ENCODE results near the gene RNF144A. TPM values are rescaled to one million over a fixed set of nuclear protein-coding genes. Genes with fewer than 3 reads are reported as not detected.
"Not testable (repeated sequence)": the region's sequence is repeated elsewhere in the genome, so short reads cannot be mapped to it uniquely, and the experiment has no call there.

Gene RNF144A
- total RNA-seq, 2 experiments from 2014 or later: 49.0 to 50.6 TPM

GRCh38 chr2:6931753-6932152 is 14.5 kb downstream of the RNF144A start:
- H3K4me3 Mint-ChIP-seq: no peak overlapping the region
- H3K9me3 Mint-ChIP-seq: peaks cover 17% of the 10 kb centered on the region
- no peaks in the 10 kb centered on the region for H3K27me3 Mint-ChIP-seq (ENCODE audit: low read depth)
- intact Hi-C loops (cut with micrococcal nuclease): no loop called here
- H3K4me1 Mint-ChIP-seq (ENCODE audit: low read depth): peaks cover 70% of the 10 kb centered on the region
- H3K27ac Mint-ChIP-seq: no peak overlapping the region
- CTCF ChIA-PET: interaction anchor here (1.1 to 1.6 kb wide), 2 partner anchors 19 to 113 kb away, joined by 3 read pairs; no protein-coding TSS in a partner anchor
- H3K36me3 Mint-ChIP-seq (ENCODE audit: low read depth): peaks cover 39% of the 10 kb centered on the region
- no peak for DNase-seq

- H3K27ac Mint-ChIP-seq: no peak overlapping the region
- DNase-seq: no peak
- H3K4me3 Mint-ChIP-seq: no peak overlapping the region
- no peaks in the 10 kb centered on the region for H3K27me3 Mint-ChIP-seq (ENCODE audit: low read depth)
- intact Hi-C loops (cut with micrococcal nuclease): no loop called here
- H3K4me1 Mint-ChIP-seq (ENCODE audit: low read depth): peaks cover 71% of the 10 kb centered on the region
- peaks cover 15% of the 10 kb centered on the region for H3K9me3 Mint-ChIP-seq
- peaks cover 34% of the 10 kb centered on the region for H3K36me3 Mint-ChIP-seq (ENCODE audit: low read depth)
- CTCF ChIA-PET: interaction anchor here (1.1 to 1.8 kb wide), 3 partner anchors 14 to 113 kb away, joined by 3 to 6 read pairs (median 3); no protein-coding TSS in a partner anchor
Observed at GRCh38 chr2:6932206-6932605, 15.0 kb downstream of the RNF144A start.

GRCh38 chr2:6932828-6933227 is 15.6 kb downstream of the RNF144A start:
- H3K27ac Mint-ChIP-seq: no peak overlapping the region
- intact Hi-C loops (cut with micrococcal nuclease): no loop called here
- no peaks in the 10 kb centered on the region for H3K27me3 Mint-ChIP-seq (ENCODE audit: low read depth)
- peaks cover 74% of the 10 kb centered on the region for H3K4me1 Mint-ChIP-seq (ENCODE audit: low read depth)
- CTCF ChIA-PET: interaction anchor here (0.6 to 1.8 kb wide), 4 partner anchors 13 to 39 kb away, joined by 3 to 6 read pairs (median 3); no protein-coding TSS in a partner anchor
- DNase-seq: no peak
- H3K9me3 Mint-ChIP-seq: peaks cover 14% of the 10 kb centered on the region
- no peak overlapping the region for H3K4me3 Mint-ChIP-seq
- peaks cover 30% of the 10 kb centered on the region for H3K36me3 Mint-ChIP-seq (ENCODE audit: low read depth)

- Mint-ChIP-seq H3K4me1 (ENCODE audit: low read depth) (peaks cover 69% of the 10 kb centered on the region), H3K36me3 (ENCODE audit: low read depth) (peaks cover 21% of the 10 kb centered on the region), H3K9me3 (peaks cover 8% of the 10 kb centered on the region), H3K4me3 (no peak overlapping the region), H3K27ac (no peak overlapping the region), H3K27me3 (ENCODE audit: low read depth) (no peaks in the 10 kb centered on the region)
- no peak for DNase-seq
- intact Hi-C loops (cut with micrococcal nuclease): no loop called here
- CTCF ChIA-PET: interaction anchor here (0.6 to 1.8 kb wide), 3 partner anchors 12 to 77 kb away, joined by 3 to 6 read pairs (median 3); no protein-coding TSS in a partner anchor
Observed at GRCh38 chr2:6933911-6934310, 16.7 kb downstream of the RNF144A start.

- Mint-ChIP-seq H3K27me3 (ENCODE audit: low read depth) (no peaks in the 10 kb centered on the region), H3K4me3 (no peak overlapping the region), H3K27ac (no peak overlapping the region), H3K4me1 (ENCODE audit: low read depth) (peaks cover 68% of the 10 kb centered on the region), H3K36me3 (ENCODE audit: low read depth) (peaks cover 20% of the 10 kb centered on the region), H3K9me3 (peaks cover 8% of the 10 kb centered on the region)
- CTCF ChIA-PET: no interaction called here
- intact Hi-C loops (cut with micrococcal nuclease): no loop called here
- DNase-seq: no peak
Observed at GRCh38 chr2:6934345-6934744, 17.1 kb downstream of the RNF144A start.

- Mint-ChIP-seq H3K4me3 (no peak overlapping the region), H3K27ac (no peak overlapping the region), H3K4me1 (ENCODE audit: low read depth) (peaks cover 62% of the 10 kb centered on the region), H3K36me3 (ENCODE audit: low read depth) (peaks cover 20% of the 10 kb centered on the region), H3K27me3 (ENCODE audit: low read depth) (no peaks in the 10 kb centered on the region), H3K9me3 (peaks cover 8% of the 10 kb centered on the region)
- DNase-seq: no peak
- CTCF ChIA-PET: interaction anchor here (0.8 kb wide), 1 partner anchor 14 kb away, joined by 3 read pairs; no protein-coding TSS in a partner anchor
- intact Hi-C loops (cut with micrococcal nuclease): no loop called here
Observed at GRCh38 chr2:6934758-6935651, 17.8 kb downstream of the RNF144A start.

GRCh38 chr2:6935652-6936020 is 18.4 kb downstream of the RNF144A start:
- H3K9me3 Mint-ChIP-seq; intact Hi-C loops (cut with micrococcal nuclease); H3K27me3 Mint-ChIP-seq (ENCODE audit: low read depth); DNase-seq; H3K4me3 Mint-ChIP-seq; H3K27ac Mint-ChIP-seq: not testable (repeated sequence)
- Mint-ChIP-seq H3K36me3 (ENCODE audit: low read depth) (peaks cover 20% of the 10 kb centered on the region), H3K4me1 (ENCODE audit: low read depth) (peaks cover 62% of the 10 kb centered on the region)
- CTCF ChIA-PET: interaction anchor here (0.8 kb wide), 1 partner anchor 15 kb away, joined by 3 read pairs; no protein-coding TSS in a partner anchor

- no peaks in the 10 kb centered on the region for H3K27me3 Mint-ChIP-seq (ENCODE audit: low read depth)
- DNase-seq: no peak
- intact Hi-C loops (cut with micrococcal nuclease): no loop called here
- H3K27ac Mint-ChIP-seq: no peak overlapping the region
- H3K4me1 Mint-ChIP-seq (ENCODE audit: low read depth): peaks cover 53% of the 10 kb centered on the region
- H3K36me3 Mint-ChIP-seq (ENCODE audit: low read depth): peaks cover 20% of the 10 kb centered on the region
- CTCF ChIA-PET: interaction anchor here (0.6 to 1.5 kb wide), 2 partner anchors 16 to 40 kb away, joined by 3 read pairs; no protein-coding TSS in a partner anchor
- peaks cover under 1% of the 10 kb centered on the region for H3K9me3 Mint-ChIP-seq
- no peak overlapping the region for H3K4me3 Mint-ChIP-seq
Observed at GRCh38 chr2:6937157-6937556, 19.9 kb downstream of the RNF144A start.

- Mint-ChIP-seq H3K4me1 (ENCODE audit: low read depth) (peaks cover 56% of the 10 kb centered on the region), H3K9me3 (no peaks in the 10 kb centered on the region), H3K27ac (no peak overlapping the region), H3K4me3 (no peak overlapping the region), H3K36me3 (ENCODE audit: low read depth) (peaks cover 24% of the 10 kb centered on the region), H3K27me3 (ENCODE audit: low read depth) (no peaks in the 10 kb centered on the region)
- CTCF ChIA-PET: interaction anchor here (0.7 to 1.6 kb wide), 3 partner anchors 14 to 71 kb away, joined by 3 read pairs; no protein-coding TSS in a partner anchor
- intact Hi-C loops (cut with micrococcal nuclease): no loop called here
- DNase-seq: no peak
Observed at GRCh38 chr2:6937582-6937981, 20.4 kb downstream of the RNF144A start.

- no peak for DNase-seq
- CTCF ChIA-PET: interaction anchor here (0.7 to 1.6 kb wide), 4 partner anchors 18 to 73 kb away, joined by 3 to 4 read pairs (median 3); no protein-coding TSS in a partner anchor
- Mint-ChIP-seq H3K4me1 (ENCODE audit: low read depth) (peaks cover 56% of the 10 kb centered on the region), H3K27me3 (ENCODE audit: low read depth) (no peaks in the 10 kb centered on the region), H3K4me3 (no peak overlapping the region), H3K27ac (no peak overlapping the region), H3K36me3 (ENCODE audit: low read depth) (peaks cover 38% of the 10 kb centered on the region), H3K9me3 (no peaks in the 10 kb centered on the region)
- intact Hi-C loops (cut with micrococcal nuclease): no loop called here
Observed at GRCh38 chr2:6939071-6939470, 21.9 kb downstream of the RNF144A start.

- no peak for DNase-seq
- Mint-ChIP-seq H3K36me3 (ENCODE audit: low read depth) (peaks cover 47% of the 10 kb centered on the region), H3K9me3 (no peaks in the 10 kb centered on the region), H3K27me3 (ENCODE audit: low read depth) (no peaks in the 10 kb centered on the region), H3K27ac (no peak overlapping the region), H3K4me3 (no peak overlapping the region), H3K4me1 (ENCODE audit: low read depth) (peaks cover 57% of the 10 kb centered on the region)
- intact Hi-C loops (cut with micrococcal nuclease): no loop called here
- CTCF ChIA-PET: no interaction called here
Observed at GRCh38 chr2:6940820-6941219, 23.6 kb downstream of the RNF144A start.

GRCh38 chr2:6941299-6942046 is 24.3 kb downstream of the RNF144A start:
- intact Hi-C loops (cut with micrococcal nuclease): no loop called here
- no peak overlapping the region for H3K27ac Mint-ChIP-seq
- peaks cover 48% of the 10 kb centered on the region for H3K36me3 Mint-ChIP-seq (ENCODE audit: low read depth)
- no peaks in the 10 kb centered on the region for H3K9me3 Mint-ChIP-seq
- no peak for DNase-seq
- peaks cover 52% of the 10 kb centered on the region for H3K4me1 Mint-ChIP-seq (ENCODE audit: low read depth)
- no peaks in the 10 kb centered on the region for H3K27me3 Mint-ChIP-seq (ENCODE audit: low read depth)
- CTCF ChIA-PET: no interaction called here
- no peak overlapping the region for H3K4me3 Mint-ChIP-seq
